ENCODE measurements around the gene SMYD2. TPM values are rescaled to one million over a fixed set of nuclear protein-coding genes. Genes with fewer than 3 reads are reported as not detected.

The SMYD2 gene
- total RNA-seq, 1 donor from 2014 or later: 35.5 TPM

- no peak for DNase-seq (ENCODE audit: extremely low spot score, unreplicated experiment)
- peaks cover 7% of the 10 kb centered on the region for H3K36me3 Mint-ChIP-seq
- H3K9me3 Mint-ChIP-seq: no peaks in the 10 kb centered on the region
- H3K4me1 Mint-ChIP-seq (ENCODE audit: unreplicated experiment): peaks cover 13% of the 10 kb centered on the region
- TF ChIP-seq CTCF (conservative IDR thresholded peaks at IDR 0.05): no peak
- H3K27me3 Mint-ChIP-seq: no peaks in the 10 kb centered on the region
- no peak overlapping the region for H3K4me3 Mint-ChIP-seq
- no peak overlapping the region for H3K27ac Mint-ChIP-seq
Observed at GRCh38 chr1:214335567-214335966, 54.6 kb downstream of the SMYD2 start.

GRCh38 chr1:214337015-214337414 lies 56.1 kb downstream of the SMYD2 start:
- Mint-ChIP-seq H3K9me3 (no peaks in the 10 kb centered on the region), H3K36me3 (peaks cover 4% of the 10 kb centered on the region), H3K27me3 (no peaks in the 10 kb centered on the region), H3K27ac (no peak overlapping the region), H3K4me3 (no peak overlapping the region), H3K4me1 (ENCODE audit: unreplicated experiment) (peaks cover 13% of the 10 kb centered on the region)
- DNase-seq (ENCODE audit: extremely low spot score, unreplicated experiment): no peak
- no peak for TF ChIP-seq CTCF (conservative IDR thresholded peaks at IDR 0.05)

GRCh38 chr1:214337511-214337910 lies 56.6 kb downstream of the SMYD2 start:
- H3K4me3 Mint-ChIP-seq: no peak overlapping the region
- peaks cover 4% of the 10 kb centered on the region for H3K36me3 Mint-ChIP-seq
- no peak for DNase-seq (ENCODE audit: extremely low spot score, unreplicated experiment)
- peaks cover 13% of the 10 kb centered on the region for H3K4me1 Mint-ChIP-seq (ENCODE audit: unreplicated experiment)
- H3K27ac Mint-ChIP-seq: no peak overlapping the region
- no peaks in the 10 kb centered on the region for H3K27me3 Mint-ChIP-seq
- TF ChIP-seq CTCF (conservative IDR thresholded peaks at IDR 0.05): no peak
- H3K9me3 Mint-ChIP-seq: no peaks in the 10 kb centered on the region

- Mint-ChIP-seq H3K27me3 (no peaks in the 10 kb centered on the region), H3K9me3 (no peaks in the 10 kb centered on the region), H3K4me3 (no peak overlapping the region), H3K27ac (no peak overlapping the region), H3K36me3 (peaks cover 4% of the 10 kb centered on the region), H3K4me1 (ENCODE audit: unreplicated experiment) (peaks cover 11% of the 10 kb centered on the region)
- DNase-seq (ENCODE audit: extremely low spot score, unreplicated experiment): no peak
- TF ChIP-seq CTCF (conservative IDR thresholded peaks at IDR 0.05): no peak
Observed at GRCh38 chr1:214338212-214338611, 57.3 kb downstream of the SMYD2 start.

GRCh38 chr1:214341459-214341858 lies 60.5 kb downstream of the SMYD2 start:
- Mint-ChIP-seq H3K4me3 (no peak overlapping the region), H3K27me3 (no peaks in the 10 kb centered on the region), H3K36me3 (peaks cover 21% of the 10 kb centered on the region), H3K4me1 (ENCODE audit: unreplicated experiment) (peaks cover 8% of the 10 kb centered on the region), H3K27ac (no peak overlapping the region), H3K9me3 (no peaks in the 10 kb centered on the region)
- no peak for TF ChIP-seq CTCF (conservative IDR thresholded peaks at IDR 0.05)
- DNase-seq (ENCODE audit: extremely low spot score, unreplicated experiment): no peak

GRCh38 chr1:214341932-214342331 lies 61.0 kb downstream of the SMYD2 start:
- Mint-ChIP-seq H3K9me3 (no peaks in the 10 kb centered on the region), H3K4me3 (no peak overlapping the region), H3K36me3 (peaks cover 17% of the 10 kb centered on the region), H3K27me3 (no peaks in the 10 kb centered on the region), H3K4me1 (ENCODE audit: unreplicated experiment) (peaks cover 7% of the 10 kb centered on the region), H3K27ac (no peak overlapping the region)
- TF ChIP-seq CTCF (conservative IDR thresholded peaks at IDR 0.05): no peak
- DNase-seq (ENCODE audit: extremely low spot score, unreplicated experiment): no peak

Data from type B pancreatic cell (in vitro differentiated cells).